Neural progenitor cell (in vitro differentiated cells): Measurements from ENCODE around the gene NDUFS6. TPM values are rescaled to one million over a fixed set of nuclear protein-coding genes. Genes with fewer than 3 reads are reported as not detected.

Source experiments
- DNase-seq: peaks from one replicate; pipeline ENCODE4 v3.0.0-alpha.2; 2016; ENCODE audit warnings: low spot score
- H2AFZ ChIP-seq: fragments of 200-600 bp; sonication (generic); replicated peaks from 2 replicates; pipeline ENCODE4 v1.6.1; 2016; ENCODE audit warnings: antibody characterized with exemption
- H3F3A ChIP-seq: fragments of 200-600 bp; sonication (generic); 2 replicates; pipeline ENCODE4 v1.6.1; 2016; ENCODE audit warnings: antibody characterized with exemption, low read depth
- H3K27ac ChIP-seq: fragments of 200-600 bp; sonication (generic); 2 replicates; pipeline ENCODE4 v1.5.1; 2016; ENCODE audit warnings: mild to moderate bottlenecking
- H3K27me3 ChIP-seq: fragments of 200-600 bp; sonication (generic); 2 replicates; pipeline ENCODE4 v1.6.1; 2016; ENCODE audit warnings: mild to moderate bottlenecking, moderate library complexity
- H3K36me3 ChIP-seq: fragments of 200-600 bp; sonication (generic); 2 replicates; pipeline ENCODE4 v1.5.1; 2016
- H3K4me1 ChIP-seq: fragments of 200-600 bp; sonication (generic); 2 replicates; pipeline ENCODE4 v1.6.1; 2016; ENCODE audit warnings: mixed run types
- H3K4me2 ChIP-seq: fragments of 200-600 bp; sonication (generic); 2 replicates; pipeline ENCODE4 v1.6.1; 2016
- H3K4me3 ChIP-seq: fragments of 200-600 bp; sonication (generic); 2 replicates; pipeline ENCODE4 v1.5.1; 2016
- H3K79me2 ChIP-seq: fragments of 200-600 bp; sonication (generic); 2 replicates; pipeline ENCODE4 v1.6.1; 2016; ENCODE audit warnings: low read depth
- H3K9ac ChIP-seq: fragments of 200-600 bp; sonication (generic); 2 replicates; pipeline ENCODE4 v1.6.1; 2016
- H3K9me3 ChIP-seq: fragments of 200-600 bp; sonication (generic); 2 replicates; pipeline ENCODE4 v1.5.1; 2016; ENCODE audit warnings: low read depth
- H4K20me1 ChIP-seq: fragments of 200-600 bp; sonication (generic); 2 replicates; pipeline ENCODE4 v1.6.1; 2016; ENCODE audit warnings: low read depth
- H3K27ac Mint-ChIP-seq: 3 replicates; pipeline ENCODE4 v1.8.0; 2021; ENCODE audit warnings: mixed read lengths
- H3K27me3 Mint-ChIP-seq: 2 replicates; pipeline ENCODE4 v1.8.0; 2022; ENCODE audit warnings: low read depth, mild to moderate bottlenecking, inconsistent platforms, moderate library complexity, mixed read lengths; ENCODE audit not compliant: insufficient read depth
- H3K36me3 Mint-ChIP-seq: 3 replicates; pipeline ENCODE4 v1.8.0; 2021; ENCODE audit warnings: mixed read lengths
- H3K4me1 Mint-ChIP-seq: 3 replicates; pipeline ENCODE4 v1.8.0; 2021; ENCODE audit warnings: mixed read lengths
- H3K4me3 Mint-ChIP-seq: 3 replicates; pipeline ENCODE4 v1.8.0; 2021; ENCODE audit warnings: mild to moderate bottlenecking, moderate library complexity, mixed read lengths
- H3K9me3 Mint-ChIP-seq: 3 replicates; pipeline ENCODE4 v1.8.0; 2020; ENCODE audit warnings: mixed read lengths
- CTCF ChIP-seq: fragments of 200-600 bp; sonication (generic); IDR thresholded peaks from 2 replicates; pipeline ENCODE4 v1.5.1; 2017; ENCODE audit warnings: antibody characterized with exemption, mild to moderate bottlenecking
- EZH2 ChIP-seq: fragments of 200-600 bp; sonication (generic); IDR thresholded peaks from 2 replicates; pipeline ENCODE4 v1.6.1; 2017; ENCODE audit warnings: antibody characterized with exemption, mild to moderate bottlenecking, moderate library complexity
- EZH2phosphoT487 ChIP-seq: fragments of 200-600 bp; sonication (generic); IDR thresholded peaks from 2 replicates; pipeline ENCODE4 v1.6.1; 2017; ENCODE audit warnings: antibody characterized with exemption
- total RNA-seq: library from RNA; depleted of rRNA; stranded (reverse); fragments of >200 nt; gene quantifications from 2 replicates; pipeline ENCODE4 v1.2.3, GENCODE V29; 2015; ENCODE audit warnings: low replicate concordance

NDUFS6 gene
- total RNA-seq, 1 donor from 2014 or later = 54.2 TPM

- H4K20me1 ChIP-seq = no peaks in the 10 kb centered on the region
- peaks cover 73% of the 10 kb centered on the region for H3K27me3 ChIP-seq
- H3K9me3 ChIP-seq = no peaks in the 10 kb centered on the region
- H2AFZ ChIP-seq = no peak overlapping the region
- peak overlapping the region; percentile 27 for H3K4me3 Mint-ChIP-seq
- H3F3A ChIP-seq = no peaks in the 10 kb centered on the region
- H3K27ac ChIP-seq = no peak overlapping the region
- H3K27ac Mint-ChIP-seq = no peak overlapping the region
- peaks cover 21% of the 10 kb centered on the region for H3K27me3 Mint-ChIP-seq
- H3K4me3 ChIP-seq = no peak overlapping the region
- no peak for DNase-seq
- H3K9ac ChIP-seq = no peak overlapping the region
- peaks cover 35% of the 10 kb centered on the region for H3K4me1 Mint-ChIP-seq
- H3K36me3 ChIP-seq = no peaks in the 10 kb centered on the region
- H3K4me2 ChIP-seq = no peak overlapping the region
- H3K36me3 Mint-ChIP-seq = no peaks in the 10 kb centered on the region
- H3K4me1 ChIP-seq = peaks cover 18% of the 10 kb centered on the region
- H3K79me2 ChIP-seq = no peaks in the 10 kb centered on the region
- no peaks in the 10 kb centered on the region for H3K9me3 Mint-ChIP-seq
- TF ChIP-seq CTCF = no peak
- no peak for TF ChIP-seq EZH2phosphoT487
- TF ChIP-seq EZH2 = no peak
These were observed 52.3 kb downstream of the NDUFS6 start for GRCh38 chr5:1853531-1853930.

- TF ChIP-seq EZH2 (no peak), EZH2phosphoT487 (no peak), CTCF (no peak)
- H3K27me3 Mint-ChIP-seq = peaks cover 12% of the 10 kb centered on the region
- peaks cover 18% of the 10 kb centered on the region for H3K4me1 ChIP-seq
These were observed 53.9 kb downstream of the NDUFS6 start for GRCh38 chr5:1855075-1855474.

GRCh38 chr5:1855596-1855995, 54.4 kb downstream of the NDUFS6 start:
- Mint-ChIP-seq H3K27ac (no peak overlapping the region), H3K4me1 (peaks cover 21% of the 10 kb centered on the region), H3K9me3 (no peaks in the 10 kb centered on the region), H3K36me3 (no peaks in the 10 kb centered on the region), H3K27me3 (peaks cover 13% of the 10 kb centered on the region), H3K4me3 (no peak overlapping the region)
- H3F3A ChIP-seq = no peaks in the 10 kb centered on the region
- H3K27me3 ChIP-seq = peaks cover 52% of the 10 kb centered on the region
- H3K9me3 ChIP-seq = no peaks in the 10 kb centered on the region
- no peak for TF ChIP-seq EZH2phosphoT487
- TF ChIP-seq CTCF = no peak
- no peak for TF ChIP-seq EZH2
- no peaks in the 10 kb centered on the region for H4K20me1 ChIP-seq
- no peak overlapping the region for H3K27ac ChIP-seq
- H3K79me2 ChIP-seq = no peaks in the 10 kb centered on the region
- no peaks in the 10 kb centered on the region for H3K36me3 ChIP-seq
- no peak overlapping the region for H2AFZ ChIP-seq
- DNase-seq = no peak
- no peak overlapping the region for H3K4me3 ChIP-seq
- H3K4me1 ChIP-seq = peaks cover 15% of the 10 kb centered on the region
- no peak overlapping the region for H3K4me2 ChIP-seq
- H3K9ac ChIP-seq = no peak overlapping the region

More at GRCh38 chr5:1855075-1855474, 53.9 kb downstream of the NDUFS6 start:
- Histone ChIP-seq H3K4me2 (no peak overlapping the region), H3K4me3 (no peak overlapping the region), H3K27me3 (peaks cover 57% of the 10 kb centered on the region), H3K9ac (no peak overlapping the region), H3F3A (no peaks in the 10 kb centered on the region), H2AFZ (no peak overlapping the region), H3K9me3 (no peaks in the 10 kb centered on the region), H3K79me2 (no peaks in the 10 kb centered on the region), H4K20me1 (no peaks in the 10 kb centered on the region), H3K27ac (no peak overlapping the region), H3K36me3 (no peaks in the 10 kb centered on the region)
- no peak overlapping the region for H3K27ac Mint-ChIP-seq
- H3K36me3 Mint-ChIP-seq = no peaks in the 10 kb centered on the region
- peaks cover 26% of the 10 kb centered on the region for H3K4me1 Mint-ChIP-seq
- no peak overlapping the region for H3K4me3 Mint-ChIP-seq
- no peaks in the 10 kb centered on the region for H3K9me3 Mint-ChIP-seq
- DNase-seq = no peak
